Fibroblast of peridontal ligament (primary cell): Measurements from ENCODE around the gene SYNDIG1.

Experiments
- DNase-seq: peaks from one replicate; pipeline ENCODE4 v3.0.0-alpha.2; 2010; ENCODE audit errors: extremely low read depth

The SYNDIG1 gene

DNA sequence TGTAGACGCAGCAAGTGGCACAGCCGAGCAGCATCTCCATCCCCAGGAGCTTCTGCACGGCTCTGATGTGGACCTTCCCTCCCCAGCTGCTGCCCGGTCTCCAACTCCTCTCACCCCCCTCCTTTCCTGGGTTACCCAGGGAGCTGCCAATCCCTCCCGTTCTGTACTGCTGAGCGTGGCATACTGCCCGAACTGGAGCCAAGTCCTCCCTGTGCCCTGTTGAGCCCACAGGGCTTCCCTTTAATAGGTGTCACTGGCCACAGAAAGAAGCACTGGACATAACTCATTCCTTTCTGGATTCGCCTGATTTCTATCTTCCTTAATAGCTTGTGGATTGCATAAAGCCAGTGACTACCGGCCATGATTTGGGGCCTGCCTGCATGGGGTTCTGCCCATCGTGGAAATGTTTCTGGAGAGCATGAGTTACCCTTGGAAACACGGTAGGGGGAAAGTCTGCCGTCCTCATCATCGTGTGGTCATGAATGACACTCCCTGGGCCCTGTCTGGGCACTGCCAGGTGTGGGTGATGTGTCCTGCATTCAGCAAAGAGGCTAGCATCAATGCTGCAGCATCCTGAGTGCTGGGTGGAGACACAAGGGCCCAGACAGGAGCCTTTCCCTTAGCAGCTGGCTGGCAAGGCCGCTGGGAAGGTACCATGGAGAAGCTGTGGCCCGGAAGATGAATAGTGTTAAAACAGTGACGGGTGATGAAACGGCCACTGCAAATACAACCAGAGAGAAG is 189.7 kb downstream of the SYNDIG1 start:
- DNase-seq = no peak

DNA sequence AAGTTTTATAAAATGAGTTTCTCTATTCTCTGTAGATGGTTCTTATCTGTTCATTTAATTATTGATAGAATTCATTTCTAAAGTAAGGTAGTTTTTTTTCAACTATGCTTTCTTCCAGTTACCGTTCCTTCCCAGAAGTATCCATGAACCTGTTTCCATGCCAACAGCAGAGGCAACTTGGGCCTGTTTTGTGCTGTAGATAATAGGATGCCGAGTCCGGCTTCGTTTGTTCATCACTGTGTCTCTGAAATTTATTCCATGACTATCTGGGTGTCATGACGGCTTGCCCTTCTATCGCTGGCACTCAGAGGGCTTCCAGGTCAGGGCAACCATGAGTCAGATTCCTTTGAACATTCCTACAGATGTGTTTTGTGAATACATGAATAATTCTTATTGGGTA is 190.4 kb downstream of the SYNDIG1 start:
- no peak for DNase-seq

DNA sequence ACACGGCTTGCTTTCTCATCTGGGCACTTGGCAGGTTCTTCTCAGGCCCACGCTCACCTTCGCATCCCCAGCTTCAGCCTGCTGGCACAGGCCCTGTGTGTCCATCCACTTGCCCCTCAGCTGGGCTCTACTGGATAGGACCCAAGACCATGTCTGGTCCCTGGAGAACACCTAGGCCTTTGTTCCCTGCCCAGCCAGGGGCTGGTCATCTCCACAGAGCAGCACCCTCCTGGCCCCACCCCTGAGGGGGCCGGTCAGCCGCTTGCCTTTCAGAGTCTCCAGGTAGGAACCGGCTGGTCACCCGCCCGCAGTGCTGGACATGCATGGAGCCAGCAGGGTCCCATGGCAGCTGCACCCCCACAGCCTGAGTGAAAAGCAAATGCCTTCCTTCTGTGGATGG is 191.2 kb downstream of the SYNDIG1 start:
- no peak for DNase-seq

DNA sequence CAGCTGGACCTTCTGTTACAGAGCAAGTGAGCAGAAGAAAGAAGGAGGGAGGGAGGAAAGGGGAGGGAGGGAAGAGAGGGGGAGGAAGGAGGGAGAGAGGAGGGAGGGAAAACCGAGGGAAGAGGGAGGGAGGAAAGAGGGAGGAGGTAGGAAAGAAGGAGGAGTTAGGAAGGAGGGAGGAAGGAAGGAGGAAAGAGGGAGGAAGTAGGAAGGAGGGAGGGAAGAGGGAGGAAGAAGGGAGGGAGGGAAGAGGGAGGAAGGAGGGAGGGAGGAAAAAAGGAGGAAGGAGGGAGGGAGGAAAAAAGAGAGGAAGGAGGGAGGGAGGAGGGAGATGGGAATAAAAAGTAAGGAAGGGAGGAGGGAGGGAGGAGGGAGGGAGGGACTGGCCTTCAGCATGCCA is 191.8 kb downstream of the SYNDIG1 start:
- DNase-seq = no peak

DNA sequence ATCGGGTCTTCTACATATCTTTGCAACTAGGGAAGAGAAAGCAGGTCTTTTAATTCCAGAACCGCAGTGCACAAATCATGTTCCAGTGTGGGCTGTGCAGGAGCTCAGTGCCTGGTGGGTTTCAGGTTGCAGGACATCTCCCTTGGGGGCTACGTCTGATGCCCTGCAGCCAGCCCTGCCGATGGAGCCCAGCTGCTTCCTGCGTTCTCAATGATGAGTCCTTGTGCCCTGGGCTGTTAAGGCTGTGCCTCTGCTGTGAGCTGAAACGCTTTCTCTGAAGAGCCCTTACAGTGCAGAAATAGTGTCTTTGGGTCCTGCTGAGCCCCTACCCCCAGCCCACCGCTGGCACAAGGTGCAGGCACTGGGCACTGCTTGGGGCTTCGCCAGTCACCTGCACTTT is 192.9 kb downstream of the SYNDIG1 start:
- DNase-seq = no peak

DNA sequence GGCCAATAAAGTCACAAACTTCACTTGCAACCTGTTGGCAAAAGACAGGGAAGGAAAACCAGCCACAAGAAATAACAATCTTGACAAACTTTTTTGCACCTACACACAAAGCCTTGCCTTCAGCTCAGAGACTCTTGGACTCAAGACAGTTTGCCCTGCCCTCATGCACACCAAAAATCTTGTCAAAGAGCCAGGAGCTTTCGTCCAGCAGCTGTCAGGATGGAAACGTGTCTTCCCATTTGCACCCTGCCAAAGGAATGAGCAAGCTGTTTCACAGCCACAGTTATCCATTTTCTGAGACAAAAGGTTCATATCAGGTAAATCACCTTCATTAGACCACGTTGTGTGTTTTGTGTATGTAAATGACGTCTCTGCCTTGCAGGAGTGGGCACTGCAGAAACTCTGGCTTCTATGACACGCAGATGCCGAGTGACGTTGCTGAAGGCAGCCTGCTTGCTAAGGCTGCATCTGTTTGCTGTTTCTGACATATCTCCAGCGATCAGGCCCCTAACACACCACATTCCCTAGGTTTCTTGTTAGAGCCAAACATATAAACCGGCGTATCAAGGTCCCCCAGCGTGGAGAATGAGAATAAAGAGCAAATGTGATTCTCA is 193.4 kb downstream of the SYNDIG1 start:
- no peak for DNase-seq

DNA sequence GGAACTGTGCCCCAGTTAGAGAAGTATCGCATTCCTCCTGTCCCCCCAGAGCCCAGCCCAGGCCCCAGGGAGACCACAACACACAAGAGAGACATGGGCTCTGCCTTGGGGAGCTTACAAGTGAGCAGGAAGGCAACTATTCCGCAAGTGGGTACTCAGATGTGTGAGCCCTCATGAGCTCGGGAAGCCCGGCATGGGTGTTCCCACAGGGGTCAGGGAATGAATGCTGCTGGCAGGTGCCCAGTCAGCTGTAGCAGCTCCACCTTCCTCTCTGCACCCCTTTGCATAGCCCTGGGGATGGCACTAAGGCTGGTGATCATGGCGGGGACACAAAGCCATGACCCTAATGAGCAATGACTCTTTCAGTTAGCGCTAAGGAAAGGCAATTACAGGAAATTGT is 194.1 kb downstream of the SYNDIG1 start:
- no peak for DNase-seq

DNA sequence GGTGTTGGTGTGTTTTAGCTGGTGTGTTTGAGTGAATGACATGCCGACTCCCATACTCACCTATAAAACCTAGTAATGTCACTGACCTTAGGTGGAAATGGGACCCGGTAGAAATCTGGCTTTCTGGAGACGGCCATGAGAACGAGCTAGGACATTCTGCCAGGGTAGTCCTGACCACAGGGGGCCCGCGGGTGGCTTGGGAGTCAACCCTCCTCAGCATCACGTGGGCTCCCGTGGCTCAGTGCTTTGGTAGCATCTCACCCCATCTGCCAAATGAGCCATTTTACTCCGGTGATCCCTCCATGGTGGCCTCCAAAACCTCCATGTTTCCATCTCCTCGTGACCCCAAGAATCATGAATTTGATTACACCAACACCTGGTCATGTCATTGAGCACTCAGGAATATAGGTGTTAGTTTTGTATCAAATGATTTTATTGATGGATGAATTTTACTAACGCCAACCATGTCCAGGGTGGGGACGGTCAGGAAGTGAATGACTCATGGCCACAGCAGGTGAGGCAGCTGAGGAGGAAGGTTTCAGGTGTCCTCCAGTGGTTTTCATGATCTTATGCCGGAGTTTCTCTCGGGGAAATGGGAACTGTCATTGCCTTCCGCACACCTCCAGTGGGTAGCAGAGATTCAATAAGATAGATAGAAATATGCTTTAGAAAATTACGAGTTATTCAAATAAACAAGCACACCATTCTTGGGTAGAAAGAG is 195.0 kb downstream of the SYNDIG1 start:
- DNase-seq = no peak

DNA sequence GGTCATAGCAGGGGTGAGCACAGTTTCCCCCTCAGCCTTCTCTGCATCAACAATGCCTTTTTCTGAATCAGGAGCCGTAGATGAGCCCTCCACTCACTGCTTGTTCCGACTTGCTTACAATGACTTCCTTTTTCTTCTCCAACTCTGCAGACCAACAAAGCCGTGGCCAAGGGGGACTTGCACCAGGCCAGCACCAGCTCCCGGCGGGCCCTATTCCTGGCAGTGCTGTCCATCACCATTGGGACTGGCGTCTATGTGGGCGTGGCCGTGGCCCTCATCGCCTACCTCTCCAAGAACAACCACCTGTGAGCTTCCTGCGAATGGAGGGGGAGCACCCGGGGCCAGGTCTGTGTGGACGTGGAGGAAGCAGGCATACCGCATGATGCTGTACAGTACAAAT is 195.8 kb downstream of the SYNDIG1 start:
- DNase-seq = no peak

DNA sequence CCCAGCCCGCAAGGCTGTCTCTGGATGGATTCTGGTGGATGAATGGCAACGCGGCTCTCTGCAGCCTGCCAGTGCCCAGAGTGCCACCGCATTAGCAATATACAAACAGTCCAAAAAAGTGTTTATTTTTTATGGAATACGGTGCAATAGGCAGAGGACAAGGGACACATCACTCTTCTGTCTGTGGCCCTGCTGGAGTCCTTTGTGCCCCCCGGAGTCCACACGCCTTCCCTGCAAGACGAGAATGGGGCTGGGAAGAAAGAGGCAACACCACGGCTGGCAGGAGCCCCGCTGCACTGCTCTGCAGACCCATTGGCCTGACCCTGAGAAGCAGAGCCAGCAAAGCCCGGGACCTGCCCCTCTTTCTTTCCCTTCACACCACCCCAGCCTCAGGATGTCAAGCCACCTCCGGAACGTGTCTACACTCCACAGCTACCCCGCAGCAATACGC is 196.3 kb downstream of the SYNDIG1 start:
- DNase-seq = no peak

DNA sequence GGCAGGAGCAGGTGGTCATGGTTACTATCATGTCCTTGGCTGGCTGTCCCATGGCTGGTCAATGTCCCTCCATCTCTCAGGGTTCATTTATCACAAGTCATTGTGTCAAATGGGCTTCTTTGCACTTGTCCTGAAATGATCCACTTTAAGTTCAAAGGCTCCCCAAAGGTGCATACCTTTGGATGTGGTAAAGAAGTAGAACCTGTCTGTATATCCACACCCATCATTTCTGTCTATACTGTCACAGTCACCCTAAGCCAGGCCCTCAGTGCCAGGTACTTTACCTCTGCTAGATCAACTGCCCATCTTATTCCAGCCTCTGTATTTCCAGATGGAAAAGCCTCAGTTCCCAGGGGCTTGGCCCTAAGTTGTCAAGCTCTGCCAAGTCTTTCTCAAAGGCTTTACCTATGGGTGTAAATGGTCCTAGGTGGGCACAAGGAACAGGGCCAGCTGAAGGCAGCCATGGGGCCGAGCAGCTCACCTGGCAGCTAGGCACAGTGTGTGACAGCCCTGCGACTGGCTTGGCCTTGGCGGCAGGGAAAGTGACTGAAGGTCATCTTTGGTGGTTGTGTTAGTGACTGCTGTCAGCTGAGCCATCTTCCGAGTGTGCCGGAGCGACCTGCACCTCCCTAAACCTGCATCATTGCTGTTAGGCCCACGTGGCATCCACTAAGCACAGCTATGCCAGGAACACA is 198.4 kb downstream of the SYNDIG1 start:
- DNase-seq = no peak

DNA sequence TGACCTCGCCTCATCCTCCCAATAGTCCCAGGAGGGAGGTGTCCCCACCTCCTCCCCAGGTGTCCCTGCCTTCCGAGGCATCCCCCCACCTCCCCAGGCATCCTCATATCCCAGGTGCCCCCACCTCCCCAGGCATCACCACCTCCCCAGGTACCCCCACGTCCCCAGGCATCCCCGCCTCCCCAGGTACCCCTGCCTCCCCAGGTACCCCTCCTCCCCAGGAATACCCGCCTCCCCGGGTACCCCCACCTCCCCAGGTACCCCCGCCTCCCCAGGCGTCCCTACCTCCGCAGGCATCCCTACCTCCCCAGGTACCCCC is 198.9 kb downstream of the SYNDIG1 start:
- DNase-seq = no peak

DNA sequence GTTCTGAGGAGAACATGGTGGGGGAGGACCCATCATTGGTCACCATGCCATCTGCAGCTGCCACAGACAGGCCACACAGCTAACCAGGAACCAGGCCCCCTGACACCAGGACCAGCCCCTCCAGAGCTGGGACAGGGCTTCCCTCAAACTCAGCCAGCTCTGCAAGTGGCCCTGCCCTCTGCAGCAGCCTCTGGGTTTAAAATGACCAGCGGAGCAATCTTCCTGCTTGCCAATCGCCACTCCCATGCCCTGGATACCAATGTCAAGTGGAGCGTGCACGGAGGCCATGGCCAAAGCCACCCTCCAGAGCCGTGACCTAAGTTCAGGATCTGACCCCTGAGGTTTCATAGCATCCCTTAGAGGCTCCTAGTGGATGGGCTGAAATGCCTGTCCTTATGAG is 199.4 kb downstream of the SYNDIG1 start:
- DNase-seq = no peak

DNA sequence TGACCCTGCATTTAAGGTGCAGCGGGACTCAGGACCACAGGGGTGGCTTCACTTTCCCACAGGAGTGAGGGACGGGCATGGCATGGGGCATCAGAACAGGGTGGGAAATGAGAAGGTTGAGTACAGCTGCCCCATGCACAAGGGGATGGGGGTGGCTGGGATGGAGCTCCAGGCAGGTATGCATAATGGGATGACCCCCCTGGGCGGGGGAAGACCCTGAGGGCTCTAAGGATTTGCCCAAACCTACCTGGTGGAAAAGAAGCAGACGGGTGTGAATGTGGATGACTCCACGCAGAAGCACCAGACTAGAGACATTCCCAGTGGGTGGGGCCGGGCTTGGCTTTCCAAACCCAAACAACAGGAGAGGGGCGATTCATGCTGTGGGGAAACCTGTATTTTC is 200.3 kb downstream of the SYNDIG1 start:
- no peak for DNase-seq

DNA sequence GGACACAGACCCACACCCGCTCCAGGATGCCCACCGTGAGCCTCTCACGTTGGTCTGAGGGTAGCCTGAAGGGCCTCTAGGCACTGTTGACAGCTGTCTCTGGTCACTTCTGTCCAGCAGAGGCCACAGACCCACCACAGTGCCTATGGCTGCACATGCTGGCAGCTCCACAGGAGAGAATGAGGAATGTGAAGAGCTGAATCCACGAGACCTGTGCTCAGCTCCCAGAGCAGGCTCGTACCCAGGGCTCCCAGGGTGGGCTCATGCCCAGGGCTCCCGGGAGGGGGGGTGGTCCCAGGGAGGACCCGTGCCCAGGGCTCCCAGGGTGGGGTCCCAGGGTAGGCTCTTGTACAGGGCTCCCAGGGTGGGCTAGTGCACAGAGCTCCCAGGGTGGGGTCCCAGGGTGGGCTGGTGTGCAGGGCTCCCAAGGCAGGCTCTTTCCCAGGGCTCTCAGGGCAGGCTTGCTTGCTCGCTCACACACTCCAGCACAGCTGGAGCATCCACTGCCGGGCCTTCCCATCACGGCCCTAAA is 201.0 kb downstream of the SYNDIG1 start:
- no peak for DNase-seq

DNA sequence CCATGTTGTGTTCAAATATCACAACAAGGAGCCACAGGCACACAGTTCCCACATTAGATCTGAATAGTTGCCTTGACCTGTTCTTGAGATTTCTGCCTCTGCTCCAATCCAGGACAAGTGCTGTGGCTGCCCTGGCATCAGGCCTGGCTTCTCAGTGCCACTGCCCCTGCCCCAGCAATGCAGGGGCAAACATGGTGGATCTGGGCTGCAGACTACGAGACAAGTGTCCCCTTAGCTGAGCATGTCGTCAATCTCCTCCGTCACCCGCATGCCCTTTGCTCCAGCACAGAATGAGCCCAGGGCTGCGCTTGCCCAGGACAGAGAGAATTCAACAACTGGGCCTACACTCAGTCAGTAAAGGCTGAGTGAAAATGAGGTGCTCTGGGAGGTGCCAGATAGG is 201.6 kb downstream of the SYNDIG1 start:
- DNase-seq = no peak

DNA sequence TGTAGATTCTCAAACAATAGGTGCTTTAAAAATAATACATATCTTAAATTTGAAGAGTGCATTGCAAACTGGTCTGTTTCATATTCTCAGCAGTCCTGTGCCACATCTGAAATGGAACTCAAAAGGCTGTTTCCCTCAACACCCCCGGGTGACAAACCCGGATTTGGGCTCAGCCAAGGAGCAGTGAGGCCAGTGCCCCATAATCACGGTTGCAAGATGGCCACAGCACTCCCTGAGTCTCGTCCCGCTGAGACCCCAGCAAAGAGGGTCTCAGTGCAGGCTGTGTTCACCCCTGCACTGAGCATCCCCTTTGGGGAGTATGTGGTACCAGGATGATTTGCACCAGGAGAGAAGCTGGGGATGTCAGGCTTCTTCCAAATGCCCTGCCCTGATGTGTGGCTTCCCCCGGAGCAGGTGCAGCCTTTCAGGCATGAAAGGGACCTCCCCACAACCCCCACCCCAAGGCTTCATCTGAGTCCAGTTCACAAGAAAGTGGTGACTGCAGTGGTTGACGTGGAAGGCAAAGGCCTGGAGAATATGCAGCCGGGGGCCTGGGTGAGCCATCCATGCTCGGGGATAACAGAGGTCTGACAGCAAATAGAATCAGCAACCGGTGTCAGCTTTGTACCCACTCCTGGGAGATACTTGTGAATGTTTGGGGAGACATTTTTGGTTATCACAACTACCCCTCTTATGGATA is 202.9 kb downstream of the SYNDIG1 start:
- DNase-seq = no peak

DNA sequence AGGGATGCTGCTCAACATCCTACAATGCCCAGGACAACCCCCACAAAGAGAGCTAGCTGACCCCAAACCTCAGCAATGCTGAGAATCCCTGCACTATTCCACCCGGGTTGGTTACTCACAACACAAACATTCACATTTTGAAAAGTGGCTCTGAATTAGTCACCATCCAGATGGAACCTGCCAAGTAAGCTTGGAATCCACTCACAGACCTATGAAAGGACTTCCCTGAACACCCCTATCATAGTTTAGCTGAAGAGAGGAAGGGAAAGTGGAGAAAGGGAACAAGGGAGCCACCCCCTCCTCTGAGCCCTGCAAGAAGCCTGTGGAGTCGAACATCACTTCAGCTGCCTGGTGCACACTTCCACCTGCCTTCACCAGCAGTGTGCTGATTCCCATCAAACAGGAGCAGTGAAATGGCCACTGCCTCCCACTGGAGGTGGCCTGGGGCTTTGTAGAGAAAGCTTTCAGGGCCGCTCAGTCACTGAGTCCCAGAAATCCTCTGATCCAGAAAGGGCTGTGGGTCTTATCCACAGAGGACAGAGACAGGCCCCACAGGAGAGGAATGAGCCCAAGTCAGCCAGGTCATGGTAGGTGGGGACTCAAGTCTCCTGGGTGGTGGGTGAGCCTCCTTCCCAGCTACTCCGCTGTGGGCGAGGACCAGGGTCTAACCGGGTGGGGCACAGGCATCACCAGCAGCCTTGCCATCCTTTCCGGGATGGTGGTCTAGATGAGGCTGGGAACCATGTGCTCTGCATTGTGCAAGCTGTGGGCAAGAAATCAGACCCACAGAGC is 203.7 kb downstream of the SYNDIG1 start:
- peak; percentile 97 for DNase-seq

DNA sequence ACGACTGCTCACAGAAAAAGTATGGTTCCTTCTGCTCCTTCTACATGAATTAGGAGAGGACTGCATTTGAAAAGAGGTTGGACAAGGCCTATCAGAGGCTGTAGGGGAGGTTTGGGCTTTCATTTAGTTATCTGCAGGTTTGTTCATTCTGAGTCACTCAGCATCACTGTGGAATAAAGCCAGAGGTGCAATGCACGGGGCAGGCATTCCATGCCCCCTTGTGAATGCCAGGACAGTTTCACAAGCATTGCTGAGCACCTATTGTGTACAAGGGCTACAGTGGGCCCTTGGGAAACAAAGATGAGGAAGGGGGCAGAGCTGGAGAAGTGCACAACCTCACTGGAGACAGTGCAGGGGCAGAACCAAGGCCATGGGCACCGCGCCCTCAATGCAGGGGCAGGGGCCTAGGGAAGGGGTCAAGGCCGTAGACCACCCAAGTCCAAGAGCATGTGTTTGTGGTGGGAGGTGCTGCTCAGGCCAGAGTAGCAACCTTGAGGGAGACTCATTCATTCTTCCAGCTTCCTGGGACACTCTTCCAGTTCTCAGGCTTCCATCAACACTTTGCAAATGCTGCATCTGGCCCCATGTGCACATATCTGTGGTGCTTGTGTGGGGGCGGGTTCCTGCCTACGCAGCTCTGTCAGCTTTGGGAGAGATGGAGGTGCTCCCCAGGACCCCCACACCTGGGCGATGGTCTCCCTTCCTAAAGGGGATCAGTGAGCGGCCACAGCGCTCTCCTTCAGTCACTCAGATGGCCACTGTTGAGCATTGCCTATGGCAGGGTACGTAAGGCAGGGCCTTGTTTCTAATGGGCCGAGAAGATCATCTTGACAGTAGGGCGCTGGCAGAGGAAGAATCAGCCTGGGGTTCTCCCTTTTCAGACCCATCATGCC is 204.5 kb downstream of the SYNDIG1 start:
- peak; percentile 61 for DNase-seq
